ENCODE measurements around the gene EDARADD. TPM values are rescaled to one million over a fixed set of nuclear protein-coding genes. Genes with fewer than 3 reads are reported as not detected.

EDARADD gene
- total and polyA plus RNA-seq, 2 of the 13 experiments (the other 11 are each of a cell fraction or from before 2014, with no cell fraction given): 0.03 TPM; not detected in 1

- no peak for TF ChIP-seq HDAC1 (CRISPR knock-in tag; IDR thresholded peaks at IDR 0.05)
Measured at GRCh38 chr1:236509203-236509602, 115.1 kb downstream of the EDARADD start (continued).

- TF ChIP-seq HES4 (CRISPR knock-in tag; IDR thresholded peaks at IDR 0.05; ENCODE audit: borderline replicate concordance): no peak
- TF ChIP-seq TBX3 (IDR thresholded peaks at IDR 0.05; ENCODE audit: borderline replicate concordance): no peak
- no peak for TF ChIP-seq ZNF672 (CRISPR knock-in tag; IDR thresholded peaks at IDR 0.05)
- no peak for TF ChIP-seq MXD1 (CRISPR knock-in tag; IDR thresholded peaks at IDR 0.05)
- no peak for TF ChIP-seq TIGD3 (CRISPR knock-in tag; IDR thresholded peaks at IDR 0.05; ENCODE audit: borderline replicate concordance)
- no peak for TF ChIP-seq ZNF615 (CRISPR knock-in tag; IDR thresholded peaks at IDR 0.05; ENCODE audit: borderline replicate concordance)
- no peak for TF ChIP-seq ELK4 (CRISPR knock-in tag; IDR thresholded peaks at IDR 0.05; ENCODE audit: borderline replicate concordance)
- no peak for TF ChIP-seq NCOR1 (IDR thresholded peaks at IDR 0.05; ENCODE audit: borderline replicate concordance, low read length)
- no peak for TF ChIP-seq ZNF234 (CRISPR knock-in tag; conservative IDR thresholded peaks at IDR 0.05)
- no peak for TF ChIP-seq GATAD1 (CRISPR knock-in tag; IDR thresholded peaks at IDR 0.05)
- TF ChIP-seq ZMAT3 (CRISPR knock-in tag; conservative IDR thresholded peaks at IDR 0.05): no peak
- no peak for TF ChIP-seq RARA (CRISPR knock-in tag; IDR thresholded peaks at IDR 0.05)
- TF ChIP-seq ZNF503 (CRISPR knock-in tag; IDR thresholded peaks at IDR 0.05): no peak
- TF ChIP-seq ZNF652 (CRISPR knock-in tag; IDR thresholded peaks at IDR 0.05; ENCODE audit: borderline replicate concordance, low read depth): no peak
- H3K79me2 ChIP-seq (ENCODE audit: insufficient read depth, low read length): no peaks in the 10 kb centered on the region
- H3K4me2 ChIP-seq (ENCODE audit: low read depth, low read length): no peak overlapping the region
- BruUV-seq (replicated peaks): no TSS peak
- H3K27me3 ChIP-seq (ENCODE audit: control insufficient read depth in 1 of 2, insufficient read depth in 2 of 2, low read length in 2 of 2): no peaks in the 10 kb centered on the region
- peak; percentile 47; the same call in 1 of the 3 replicates for ATAC-seq
- H3K4me3 ChIP-seq (replicated peaks in 1 of 3; ENCODE audit: insufficient read depth in 1 of 3, low read depth in 2 of 3, low read length in 3 of 3): no peak overlapping the region
- no peak overlapping the region for H2AFZ ChIP-seq (ENCODE audit: low read length)
- H3K9me3 ChIP-seq (ENCODE audit: low read length): no peaks in the 10 kb centered on the region
- intact Hi-C loops (cut with micrococcal nuclease; ENCODE audit: unreplicated experiment): no loop called here
- no peaks in the 10 kb centered on the region for H3K36me3 ChIP-seq (replicated peaks in 1 of 2; ENCODE audit: control insufficient read depth in 1 of 2, insufficient read depth in 2 of 2, low read length in 2 of 2)
- no peak overlapping the region for H3K9ac ChIP-seq (ENCODE audit: insufficient read depth, low read depth, low read length)
- H4K20me1 ChIP-seq (ENCODE audit: insufficient read depth, low read length): no peaks in the 10 kb centered on the region
- ChIA-PET CTCF (ENCODE audit: low intra/inter-chr PET ratio, low total read pairs) (no interaction called here), POLR2A (interaction anchor here (0.9 to 1.3 kb wide), 2 partner anchors 14 to 18 kb away, joined by 3 to 4 read pairs; partner anchors contain the start of gene LGALS8)
- DNase-seq (ENCODE audit: low spot score): no peak
- no peak for FAIRE-seq
- H3K27ac ChIP-seq (ENCODE audit: extremely low read length, insufficient read depth, low read length): no peak overlapping the region
- in situ Hi-C loops (cut with HindIII; ENCODE audit: extremely low pct_ligation_motif_present, low pct_unique_long_range_greater_than_20kb): no loop called here
- WGBS (ENCODE audit: low lambda C conversion rate): 96% methylated on average over 8 of the region's 8 CpGs
- H3K4me1 ChIP-seq (ENCODE audit: insufficient read depth, low read length): peaks cover 72% of the 10 kb centered on the region
Measured at GRCh38 chr1:236509647-236510401, 115.7 kb downstream of the EDARADD start.

Data from HepG2 (cell line).